Panc1 (cell line): Measurements from ENCODE around the gene MTERF4. TPM values are rescaled to one million over a fixed set of nuclear protein-coding genes. Genes with fewer than 3 reads are reported as not detected.

ENCODE experiments used
- ATAC-seq: fragments of 200-7000 bp; cut with Tn5 transposase; 2 replicates; pipeline ENCODE4 v1.9.1; 2020; ENCODE audit warnings: mild to moderate bottlenecking, moderate library complexity
- BruUV-seq: library from RNA; stranded (reverse); fragments of 400-500 nt; replicated peaks from 2 replicates; lab custom pipeline; 2021; lab: Mats Ljungman, UMichigan
- CTCF ChIA-PET: fragments of 300-600 bp; sonication (Branson Sonifier 250); formaldehyde crosslinking; loops from one replicate; lab custom pipeline; 2022; ENCODE audit warnings: antibody characterized with exemption; lab: Charles Lee
- POLR2A ChIA-PET: fragments of 300-600 bp; sonication (Branson Sonifier 250); formaldehyde crosslinking; loops from one replicate; lab custom pipeline; 2022; ENCODE audit warnings: antibody characterized with exemption; lab: Charles Lee
- DNase-seq: peaks from one replicate; pipeline ENCODE4 v3.0.0-alpha.2; 2010; ENCODE audit warnings: low read depth, low spot score
- H3K27ac ChIP-seq: 2 replicates; pipeline ENCODE4 v1.5.1; 2011; ENCODE audit warnings: mild to moderate bottlenecking, low read length, inconsistent platforms
- H3K27me3 ChIP-seq: fragments of 200-500 bp; sonication (Bioruptor generic); 2 replicates; pipeline ENCODE4 v1.6.0; 2014; ENCODE audit warnings: low read length, inconsistent platforms; ENCODE audit not compliant: control insufficient read depth, insufficient read depth
- H3K36me3 ChIP-seq: fragments of 200-500 bp; sonication (Bioruptor generic); 2 replicates; pipeline ENCODE4 v1.5.1; 2014; ENCODE audit warnings: inconsistent platforms, mild to moderate bottlenecking, low read length, moderate library complexity; ENCODE audit not compliant: control insufficient read depth, insufficient read depth
- H3K4me1 ChIP-seq: 2 replicates; pipeline ENCODE4 v1.5.1; 2011; ENCODE audit warnings: inconsistent platforms, mild to moderate bottlenecking, low read length, moderate library complexity; ENCODE audit not compliant: control insufficient read depth, insufficient read depth
- H3K4me3 ChIP-seq, 2 experiments: 2 replicates each; pipeline ENCODE4 v1.5.1; 2011 to 2012; ENCODE audit warnings: low read depth in 2 of 2, low read length in 2 of 2, mild to moderate bottlenecking in 2 of 2, inconsistent platforms in 1 of 2, moderate library complexity in 1 of 2
- H3K9me3 ChIP-seq: fragments of 200-500 bp; sonication (Bioruptor generic); 2 replicates; pipeline ENCODE4 v1.5.1; 2014; ENCODE audit warnings: low read depth, mild to moderate bottlenecking, inconsistent platforms, low read length, moderate library complexity; ENCODE audit not compliant: control insufficient read depth, insufficient read depth
- POLR2AphosphoS5 ChIP-seq: IDR thresholded peaks from 2 replicates; pipeline ENCODE4 v1.6.1; 2012; ENCODE audit warnings: mild to moderate bottlenecking, low read depth, low read length, moderate library complexity
- SIN3A ChIP-seq: IDR thresholded peaks from 2 replicates; pipeline ENCODE4 v1.6.1; 2012; ENCODE audit warnings: low read depth, mild to moderate bottlenecking, low read length, moderate library complexity, borderline replicate concordance; ENCODE audit not compliant: insufficient read depth
- TCF7L2 ChIP-seq: IDR thresholded peaks from 2 replicates; pipeline ENCODE4 v1.6.1; 2011; ENCODE audit warnings: mild to moderate bottlenecking, low read depth, low read length, inconsistent platforms
- in situ Hi-C: cut with HindIII; loops from 2 replicates; pipeline ENCODE4 v1.10.0; 2016; ENCODE audit warnings: low sequenced_read_pairs, low pct_unique_long_range_greater_than_20kb
- intact Hi-C: fragments of 100-400 bp; cut with micrococcal nuclease; formaldehyde crosslinking; loops from one replicate; pipeline ENCODE4 v1.10.0; 2022; ENCODE audit not compliant: unreplicated experiment
- total RNA-seq: library from RNA; stranded (reverse); gene quantifications from one replicate; pipeline ENCODE4 v1.2.1, GENCODE V29; 2021; ENCODE audit not compliant: unreplicated experiment
- TF ChIP-seq, protein P1 (sequence below): fragments of 450-650 bp; IDR thresholded peaks from 2 replicates; pipeline ENCODE4 v1.5.1; 2017; ENCODE audit warnings: mild to moderate bottlenecking
- TF ChIP-seq, protein P2 (sequence below), 2 experiments: IDR thresholded peaks; 2 replicates each; pipeline ENCODE4 v1.6.1; 2011 to 2012; ENCODE audit warnings: low read depth in 2 of 2, control low read depth in 1 of 2, low read length in 1 of 2, mild to moderate bottlenecking in 1 of 2, moderate library complexity in 1 of 2; ENCODE audit not compliant: insufficient read depth in 1 of 2

Gene MTERF4
- total RNA-seq, 1 experiment from 2014 or later = 28.9 TPM

DNA sequence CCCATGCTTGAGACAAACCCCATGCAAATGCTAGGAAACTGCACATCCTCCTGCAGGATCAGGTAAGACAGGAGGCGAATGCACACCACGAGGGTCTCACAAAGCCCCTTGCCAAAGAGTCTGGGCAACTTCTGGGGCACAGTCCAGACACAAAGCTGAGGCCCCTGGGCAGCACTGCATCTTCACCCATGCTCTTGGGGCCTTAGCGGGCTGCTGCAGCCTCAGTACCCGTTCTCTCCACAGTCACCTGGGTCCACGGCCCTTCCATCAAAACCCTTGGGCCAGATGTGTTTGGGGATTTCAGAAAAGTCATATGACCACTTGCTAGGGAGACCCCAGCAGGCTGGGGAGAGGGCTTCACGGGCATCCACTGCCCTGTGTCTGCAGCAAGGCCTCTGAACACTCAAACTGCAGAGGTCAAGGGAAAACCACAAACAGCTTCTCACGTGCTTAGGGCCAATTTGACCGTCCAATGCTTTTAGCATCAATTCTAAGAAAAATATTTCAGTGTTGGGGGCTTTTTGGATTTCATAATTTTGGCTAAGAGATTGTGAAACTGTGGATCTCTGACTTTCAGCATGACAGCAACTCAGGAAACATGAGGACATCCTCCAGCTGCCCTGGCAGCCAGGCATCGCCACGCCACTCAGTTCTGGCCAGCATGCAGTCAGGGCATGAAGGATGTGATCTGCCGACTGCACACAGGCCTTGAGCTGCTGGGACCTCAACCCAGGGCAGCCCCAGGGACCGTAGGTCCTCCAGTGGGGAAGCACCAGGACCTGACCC is 27.2 kb upstream of the MTERF4 start:
- no peak overlapping the region for H3K4me3 ChIP-seq
- no TSS peak for BruUV-seq
- intact Hi-C loops (no loop called here), in situ Hi-C loops (no loop called here)
- TF ChIP-seq, protein P1, sequence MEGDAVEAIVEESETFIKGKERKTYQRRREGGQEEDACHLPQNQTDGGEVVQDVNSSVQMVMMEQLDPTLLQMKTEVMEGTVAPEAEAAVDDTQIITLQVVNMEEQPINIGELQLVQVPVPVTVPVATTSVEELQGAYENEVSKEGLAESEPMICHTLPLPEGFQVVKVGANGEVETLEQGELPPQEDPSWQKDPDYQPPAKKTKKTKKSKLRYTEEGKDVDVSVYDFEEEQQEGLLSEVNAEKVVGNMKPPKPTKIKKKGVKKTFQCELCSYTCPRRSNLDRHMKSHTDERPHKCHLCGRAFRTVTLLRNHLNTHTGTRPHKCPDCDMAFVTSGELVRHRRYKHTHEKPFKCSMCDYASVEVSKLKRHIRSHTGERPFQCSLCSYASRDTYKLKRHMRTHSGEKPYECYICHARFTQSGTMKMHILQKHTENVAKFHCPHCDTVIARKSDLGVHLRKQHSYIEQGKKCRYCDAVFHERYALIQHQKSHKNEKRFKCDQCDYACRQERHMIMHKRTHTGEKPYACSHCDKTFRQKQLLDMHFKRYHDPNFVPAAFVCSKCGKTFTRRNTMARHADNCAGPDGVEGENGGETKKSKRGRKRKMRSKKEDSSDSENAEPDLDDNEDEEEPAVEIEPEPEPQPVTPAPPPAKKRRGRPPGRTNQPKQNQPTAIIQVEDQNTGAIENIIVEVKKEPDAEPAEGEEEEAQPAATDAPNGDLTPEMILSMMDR = no peak
- TF ChIP-seq POLR2AphosphoS5 (no peak), TCF7L2 (no peak)
- DNase-seq = no peak
- H3K36me3 ChIP-seq = no peaks in the 10 kb centered on the region; the same call in 1 of the 2 replicates
- H3K4me1 ChIP-seq = no peaks in the 10 kb centered on the region
- ATAC-seq = no peak
- no peak overlapping the region for H3K27ac ChIP-seq
- ChIA-PET CTCF (no interaction called here), POLR2A (no interaction called here)
- no peaks in the 10 kb centered on the region for H3K9me3 ChIP-seq
- no peaks in the 10 kb centered on the region for H3K27me3 ChIP-seq

DNA sequence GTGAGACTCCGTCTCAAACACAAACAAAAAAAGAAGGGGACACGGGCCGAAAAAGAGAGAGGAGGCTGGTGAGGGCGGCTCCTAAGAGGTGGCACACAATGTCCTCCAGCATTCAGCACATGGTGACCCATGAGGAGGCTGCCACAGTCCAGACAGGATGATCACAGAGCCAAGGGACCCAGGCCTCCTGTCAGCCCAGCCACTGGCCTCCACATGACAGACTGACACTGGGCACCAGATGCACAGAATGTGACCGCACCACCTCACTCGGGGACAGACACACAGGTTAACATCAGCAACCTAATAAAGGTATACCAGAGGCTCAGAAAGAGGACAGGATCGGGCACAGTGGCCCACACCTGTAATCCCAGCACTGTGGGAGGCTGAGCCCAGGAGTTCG is 26.2 kb upstream of the MTERF4 start:
- Histone ChIP-seq H3K4me1 (no peaks in the 10 kb centered on the region), H3K9me3 (no peaks in the 10 kb centered on the region), H3K27ac (no peak overlapping the region), H3K27me3 (no peaks in the 10 kb centered on the region), H3K4me3 (no peak overlapping the region), H3K36me3 (no peaks in the 10 kb centered on the region; the same call in 1 of the 2 replicates)
- intact Hi-C loops (no loop called here), in situ Hi-C loops (no loop called here)
- BruUV-seq = no TSS peak
- POLR2A ChIA-PET = interaction anchor here (0.6 kb wide), 1 partner anchor 13 kb away, joined by 3 read pairs; no protein-coding TSS in a partner anchor
- CTCF ChIA-PET = no interaction called here
- TF ChIP-seq, protein P1 = no peak
- no peak for TF ChIP-seq TCF7L2
- TF ChIP-seq, protein P2, sequence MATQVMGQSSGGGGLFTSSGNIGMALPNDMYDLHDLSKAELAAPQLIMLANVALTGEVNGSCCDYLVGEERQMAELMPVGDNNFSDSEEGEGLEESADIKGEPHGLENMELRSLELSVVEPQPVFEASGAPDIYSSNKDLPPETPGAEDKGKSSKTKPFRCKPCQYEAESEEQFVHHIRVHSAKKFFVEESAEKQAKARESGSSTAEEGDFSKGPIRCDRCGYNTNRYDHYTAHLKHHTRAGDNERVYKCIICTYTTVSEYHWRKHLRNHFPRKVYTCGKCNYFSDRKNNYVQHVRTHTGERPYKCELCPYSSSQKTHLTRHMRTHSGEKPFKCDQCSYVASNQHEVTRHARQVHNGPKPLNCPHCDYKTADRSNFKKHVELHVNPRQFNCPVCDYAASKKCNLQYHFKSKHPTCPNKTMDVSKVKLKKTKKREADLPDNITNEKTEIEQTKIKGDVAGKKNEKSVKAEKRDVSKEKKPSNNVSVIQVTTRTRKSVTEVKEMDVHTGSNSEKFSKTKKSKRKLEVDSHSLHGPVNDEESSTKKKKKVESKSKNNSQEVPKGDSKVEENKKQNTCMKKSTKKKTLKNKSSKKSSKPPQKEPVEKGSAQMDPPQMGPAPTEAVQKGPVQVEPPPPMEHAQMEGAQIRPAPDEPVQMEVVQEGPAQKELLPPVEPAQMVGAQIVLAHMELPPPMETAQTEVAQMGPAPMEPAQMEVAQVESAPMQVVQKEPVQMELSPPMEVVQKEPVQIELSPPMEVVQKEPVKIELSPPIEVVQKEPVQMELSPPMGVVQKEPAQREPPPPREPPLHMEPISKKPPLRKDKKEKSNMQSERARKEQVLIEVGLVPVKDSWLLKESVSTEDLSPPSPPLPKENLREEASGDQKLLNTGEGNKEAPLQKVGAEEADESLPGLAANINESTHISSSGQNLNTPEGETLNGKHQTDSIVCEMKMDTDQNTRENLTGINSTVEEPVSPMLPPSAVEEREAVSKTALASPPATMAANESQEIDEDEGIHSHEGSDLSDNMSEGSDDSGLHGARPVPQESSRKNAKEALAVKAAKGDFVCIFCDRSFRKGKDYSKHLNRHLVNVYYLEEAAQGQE (IDR thresholded peaks at IDR 0.05; ENCODE audit: insufficient read depth in 1 of 2, low read depth in 2 of 2, low read length in 1 of 2) = no peak
- TF ChIP-seq POLR2AphosphoS5 = no peak
- TF ChIP-seq SIN3A = no peak
- DNase-seq (no peak), ATAC-seq (no peak)
